Rectal smooth muscle tissue (tissue), 1 donor: ENCODE results near the gene CTNNA3.
A peak's percentile ranks its signal among the peaks of the same experiment; 100 is the strongest.

Experiments
- H3K27ac ChIP-seq: one replicate; pipeline ENCODE4 v1.7.0; 2013; ENCODE audit warnings: low read depth, low read length, inconsistent platforms
- H3K27me3 ChIP-seq: one replicate; pipeline ENCODE4 v1.7.0; 2013; ENCODE audit warnings: low read length; ENCODE audit not compliant: control insufficient read depth, insufficient read depth
- H3K36me3 ChIP-seq: one replicate; pipeline ENCODE4 v1.7.0; 2013; ENCODE audit warnings: low read length; ENCODE audit not compliant: control insufficient read depth, insufficient read depth
- H3K4me1 ChIP-seq: one replicate; pipeline ENCODE4 v1.7.0; 2013; ENCODE audit warnings: low read length; ENCODE audit not compliant: control insufficient read depth, insufficient read depth
- H3K4me3 ChIP-seq: one replicate; pipeline ENCODE4 v1.7.0; 2013; ENCODE audit warnings: low read length
- H3K9ac ChIP-seq: one replicate; pipeline ENCODE4 v1.7.0; 2013; ENCODE audit warnings: low read length

The CTNNA3 gene

DNA sequence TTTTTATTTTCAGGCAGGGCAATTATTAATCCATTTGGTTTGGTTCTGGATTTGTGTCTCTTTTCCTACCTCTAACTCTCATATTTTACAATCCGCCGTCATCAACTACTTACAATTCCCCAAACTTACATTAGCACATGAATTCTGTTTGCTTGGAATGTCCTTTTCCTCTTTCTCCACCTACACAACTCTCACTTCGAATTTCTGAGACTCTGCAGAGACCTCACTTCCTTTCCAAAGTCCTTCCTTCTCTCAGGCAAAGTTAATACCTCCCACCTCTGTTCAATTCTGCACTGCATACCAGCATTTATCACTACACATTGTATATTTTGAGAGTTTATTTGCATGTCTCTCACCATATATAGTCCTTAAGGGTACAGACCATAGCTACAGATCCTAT, 892.8 kb downstream of the CTNNA3 start:
- Histone ChIP-seq H3K27ac (no peak overlapping the region), H3K4me3 (no peak overlapping the region), H3K27me3 (no peaks in the 10 kb centered on the region), H3K9ac (no peak overlapping the region), H3K4me1 (no peaks in the 10 kb centered on the region), H3K36me3 (no peaks in the 10 kb centered on the region)

DNA sequence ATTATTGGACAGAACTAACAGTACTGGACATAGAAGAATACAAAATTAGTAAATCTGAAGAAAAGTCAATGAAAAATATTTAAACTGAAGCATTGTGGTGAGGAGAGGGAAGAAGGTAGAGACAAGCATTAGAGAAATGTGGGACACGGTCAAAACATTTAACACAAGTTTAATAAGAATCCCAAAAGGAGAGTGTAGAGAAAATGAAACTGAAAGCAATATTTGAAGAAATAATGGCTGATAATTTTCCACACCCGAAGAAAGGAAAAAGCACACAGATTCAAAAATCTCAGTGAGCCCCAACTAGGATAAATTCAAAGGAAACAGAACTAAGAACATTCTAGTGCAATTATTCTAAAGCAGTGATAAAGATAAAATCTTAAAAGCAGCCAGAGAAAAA, 896.5 kb downstream of the CTNNA3 start:
- Histone ChIP-seq H3K36me3 (no peaks in the 10 kb centered on the region), H3K9ac (no peak overlapping the region), H3K4me1 (no peaks in the 10 kb centered on the region), H3K27ac (no peak overlapping the region), H3K4me3 (peak overlapping the region; percentile 36), H3K27me3 (no peaks in the 10 kb centered on the region)

GRCh38 chr10:66795866-66796265, 900.1 kb downstream of the CTNNA3 start:
- Histone ChIP-seq H3K4me3 (no peak overlapping the region), H3K27ac (no peak overlapping the region), H3K36me3 (no peaks in the 10 kb centered on the region), H3K27me3 (no peaks in the 10 kb centered on the region), H3K4me1 (no peaks in the 10 kb centered on the region), H3K9ac (no peak overlapping the region)

GRCh38 chr10:66792441-66792840, 903.6 kb downstream of the CTNNA3 start:
- Histone ChIP-seq H3K27me3 (no peaks in the 10 kb centered on the region), H3K36me3 (no peaks in the 10 kb centered on the region), H3K4me3 (no peak overlapping the region)

GRCh38 chr10:66788178-66788987, 907.6 kb downstream of the CTNNA3 start:
- Histone ChIP-seq H3K27me3 (no peaks in the 10 kb centered on the region), H3K4me3 (peak overlapping the region; percentile 15), H3K27ac (no peak overlapping the region), H3K36me3 (no peaks in the 10 kb centered on the region), H3K9ac (no peak overlapping the region), H3K4me1 (no peaks in the 10 kb centered on the region)

More at GRCh38 chr10:66792441-66792840, 903.6 kb downstream of the CTNNA3 start:
- Histone ChIP-seq H3K9ac (no peak overlapping the region), H3K4me1 (no peaks in the 10 kb centered on the region), H3K27ac (no peak overlapping the region)

- no peaks in the 10 kb centered on the region for H3K36me3 ChIP-seq
- H3K27ac ChIP-seq = no peak overlapping the region
- H3K4me1 ChIP-seq = no peaks in the 10 kb centered on the region
- no peak overlapping the region for H3K9ac ChIP-seq
- H3K27me3 ChIP-seq = no peaks in the 10 kb centered on the region
- H3K4me3 ChIP-seq = no peak overlapping the region
Observed at GRCh38 chr10:66786709-66787108, 909.3 kb downstream of the CTNNA3 start.

DNA sequence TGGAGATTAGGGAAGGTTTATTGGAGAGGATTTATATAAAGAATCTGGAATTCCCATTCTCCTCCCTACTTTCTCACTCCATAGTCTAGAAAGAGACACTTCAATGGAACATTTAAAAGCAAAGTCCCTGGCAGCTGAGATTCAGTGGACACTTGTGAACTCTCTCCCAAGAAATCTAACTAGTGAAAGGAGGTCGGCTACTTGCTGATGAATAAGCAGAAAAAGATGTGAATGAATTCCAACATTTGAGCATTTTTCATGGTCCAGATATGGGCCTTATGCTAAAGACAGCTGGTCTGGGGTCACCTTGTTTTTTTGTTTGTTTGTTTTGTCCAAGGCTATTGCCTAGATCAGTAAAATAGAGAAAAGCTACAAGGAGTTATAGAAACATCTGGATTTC, 911.2 kb downstream of the CTNNA3 start:
- H3K9ac ChIP-seq = no peak overlapping the region
- no peak overlapping the region for H3K4me3 ChIP-seq
- no peaks in the 10 kb centered on the region for H3K36me3 ChIP-seq
- no peaks in the 10 kb centered on the region for H3K27me3 ChIP-seq
- no peak overlapping the region for H3K27ac ChIP-seq
- H3K4me1 ChIP-seq = no peaks in the 10 kb centered on the region

DNA sequence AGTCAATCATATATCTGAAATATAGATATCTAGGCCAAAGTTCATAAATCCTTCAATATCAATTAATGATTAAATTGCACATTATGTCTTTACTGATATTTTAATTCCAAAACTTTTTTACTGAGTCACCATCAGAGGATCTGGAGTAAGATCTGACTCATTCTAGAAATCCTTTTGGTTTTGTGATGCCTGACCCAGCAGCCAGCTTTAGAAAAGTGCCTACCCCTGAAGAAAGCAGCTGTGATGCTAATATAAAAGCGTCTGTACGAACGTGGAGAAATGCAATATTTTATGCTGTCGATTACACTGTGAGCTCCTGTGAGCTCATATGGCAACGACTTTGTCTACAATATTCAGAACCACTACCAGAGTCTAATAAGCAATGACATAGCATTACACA, 912.7 kb downstream of the CTNNA3 start:
- Histone ChIP-seq H3K27ac (no peak overlapping the region), H3K4me3 (no peak overlapping the region), H3K36me3 (no peaks in the 10 kb centered on the region), H3K9ac (no peak overlapping the region), H3K27me3 (no peaks in the 10 kb centered on the region), H3K4me1 (no peaks in the 10 kb centered on the region)

GRCh38 chr10:66782776-66783175, 913.2 kb downstream of the CTNNA3 start:
- no peak overlapping the region for H3K27ac ChIP-seq
- no peak overlapping the region for H3K9ac ChIP-seq
- no peak overlapping the region for H3K4me3 ChIP-seq
- no peaks in the 10 kb centered on the region for H3K4me1 ChIP-seq
- no peaks in the 10 kb centered on the region for H3K27me3 ChIP-seq
- no peaks in the 10 kb centered on the region for H3K36me3 ChIP-seq

GRCh38 chr10:66782144-66782543, 913.9 kb downstream of the CTNNA3 start:
- Histone ChIP-seq H3K27me3 (no peaks in the 10 kb centered on the region), H3K27ac (no peak overlapping the region), H3K4me1 (no peaks in the 10 kb centered on the region), H3K4me3 (no peak overlapping the region), H3K9ac (no peak overlapping the region), H3K36me3 (no peaks in the 10 kb centered on the region)

DNA sequence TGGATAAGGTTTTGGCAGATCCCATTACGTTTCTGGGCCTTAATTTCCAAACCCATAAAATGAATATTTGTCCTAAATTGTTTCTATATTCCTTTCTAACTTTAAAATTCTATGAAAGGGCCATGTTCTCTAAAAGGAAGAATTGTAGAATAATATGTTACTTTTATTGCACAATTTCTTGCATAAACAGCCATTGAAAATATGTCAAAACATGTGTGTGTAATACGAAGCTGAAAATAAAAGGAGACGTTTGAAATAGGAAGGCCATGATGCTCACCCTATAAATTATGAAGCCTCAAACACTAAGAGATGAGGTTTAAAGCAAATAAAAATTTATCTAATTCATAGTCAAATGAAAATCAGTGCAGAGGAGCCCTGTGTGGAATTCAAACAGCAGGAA, 915.2 kb downstream of the CTNNA3 start:
- Histone ChIP-seq H3K27me3 (no peaks in the 10 kb centered on the region), H3K9ac (no peak overlapping the region), H3K4me1 (no peaks in the 10 kb centered on the region), H3K36me3 (no peaks in the 10 kb centered on the region), H3K27ac (no peak overlapping the region), H3K4me3 (no peak overlapping the region)

DNA sequence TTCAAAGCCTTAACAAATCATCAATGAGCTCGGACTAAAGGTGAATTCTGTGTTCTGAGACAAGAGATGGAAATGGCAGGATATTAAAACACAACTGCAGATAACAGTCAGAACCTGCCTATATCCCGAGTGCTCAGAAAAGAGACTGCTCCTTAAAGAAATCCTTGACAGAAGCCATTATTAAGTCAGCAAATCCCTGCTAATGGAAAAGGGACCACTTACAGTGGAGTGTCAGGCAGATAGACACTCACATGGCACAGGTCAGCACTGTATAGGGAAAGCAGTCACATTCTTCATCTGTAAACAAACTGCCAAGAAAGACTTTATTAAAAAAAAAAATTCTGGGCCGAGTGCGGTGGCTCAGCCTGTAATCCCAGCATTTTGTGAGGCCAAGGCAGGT, 917.6 kb downstream of the CTNNA3 start:
- no peak overlapping the region for H3K27ac ChIP-seq
- H3K27me3 ChIP-seq = no peaks in the 10 kb centered on the region
- H3K9ac ChIP-seq = no peak overlapping the region
- no peaks in the 10 kb centered on the region for H3K4me1 ChIP-seq
- no peak overlapping the region for H3K4me3 ChIP-seq
- H3K36me3 ChIP-seq = no peaks in the 10 kb centered on the region

DNA sequence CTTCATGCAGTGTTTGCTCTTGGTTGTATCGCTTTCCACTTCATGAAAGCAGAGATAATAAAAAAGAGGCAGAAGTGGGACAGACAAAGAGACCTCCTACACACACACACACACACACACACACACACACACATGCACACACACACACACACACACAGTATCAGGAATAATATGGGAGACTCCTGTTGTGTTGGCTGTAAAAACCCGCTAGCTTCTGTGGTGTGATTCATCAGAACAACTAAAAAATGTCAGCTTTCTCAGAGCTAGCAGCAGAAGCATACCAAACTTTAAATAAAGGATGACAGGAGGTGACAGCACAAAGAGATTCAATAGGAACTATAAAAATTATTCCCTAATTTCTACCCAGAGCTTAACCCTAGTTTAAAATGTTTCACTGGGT, 918.3 kb downstream of the CTNNA3 start:
- Histone ChIP-seq H3K36me3 (no peaks in the 10 kb centered on the region), H3K27me3 (no peaks in the 10 kb centered on the region), H3K4me3 (no peak overlapping the region), H3K4me1 (no peaks in the 10 kb centered on the region), H3K27ac (no peak overlapping the region), H3K9ac (no peak overlapping the region)
